ENCODE results near the gene ZNF358.
A peak's percentile ranks its signal among the peaks of the same experiment; 100 is the strongest.

The ZNF358 gene

GRCh38 chr19:7515645-7516151, at the start of gene ZNF358:
Gene ZNF358, plus strand, starts transcription at chr19:7516103. Its CDS starts 3,140 bp downstream, at chr19:7519243.
- H3K9me3 ChIP-seq (ENCODE audit: control insufficient read depth, low read length): no peaks in the 10 kb centered on the region
- H3K4me3 ChIP-seq (ENCODE audit: low read depth, low read length): peak within 1 kb of the TSS; percentile 83
- H3K4me2 ChIP-seq (ENCODE audit: low read length): peak within 1 kb of the TSS; percentile 98
- H3K9ac ChIP-seq: peak within 1 kb of the TSS; percentile 49
- peak within 1 kb of the TSS; percentile 95 for H3K27ac ChIP-seq
- H3K79me2 ChIP-seq: no peaks in the 10 kb centered on the region
- H2AFZ ChIP-seq: peak within 1 kb of the TSS; percentile 92
- H3K27me3 ChIP-seq (ENCODE audit: control insufficient read depth, insufficient read depth, low read length): no peaks in the 10 kb centered on the region
- peaks cover 14% of the 10 kb centered on the region for H3K4me1 ChIP-seq
- no peak for TF ChIP-seq CTCF (IDR thresholded peaks at IDR 0.05)
- H3K36me3 ChIP-seq (ENCODE audit: control insufficient read depth, insufficient read depth, low read length): no peaks in the 10 kb centered on the region

GRCh38 chr19:7467009-7467989, 48.6 kb upstream of the ZNF358 start:
- no peaks in the 10 kb centered on the region for H3K27me3 ChIP-seq (ENCODE audit: control insufficient read depth, insufficient read depth, low read length)
- H3K79me2 ChIP-seq: peaks cover 4% of the 10 kb centered on the region
- H3K4me2 ChIP-seq (ENCODE audit: low read length): no peak overlapping the region
- H3K4me1 ChIP-seq: no peaks in the 10 kb centered on the region
- H3K4me3 ChIP-seq (ENCODE audit: low read depth, low read length): no peak overlapping the region
- H3K36me3 ChIP-seq (ENCODE audit: control insufficient read depth, insufficient read depth, low read length): no peaks in the 10 kb centered on the region
- H3K27ac ChIP-seq: no peak overlapping the region
- H3K9ac ChIP-seq: no peak overlapping the region
- no peaks in the 10 kb centered on the region for H3K9me3 ChIP-seq (ENCODE audit: control insufficient read depth, low read length)
- H2AFZ ChIP-seq: no peak overlapping the region
- no peak for TF ChIP-seq CTCF (IDR thresholded peaks at IDR 0.05)

- Histone ChIP-seq H3K9me3 (ENCODE audit: control insufficient read depth, low read length) (no peaks in the 10 kb centered on the region), H3K27ac (no peak overlapping the region)
- TF ChIP-seq CTCF (IDR thresholded peaks at IDR 0.05): no peak
Observed at GRCh38 chr19:7468840-7469239, 47.1 kb upstream of the ZNF358 start.

GRCh38 chr19:7469669-7470285, 46.1 kb upstream of the ZNF358 start:
- no peak for TF ChIP-seq CTCF (IDR thresholded peaks at IDR 0.05)
- Histone ChIP-seq H3K36me3 (ENCODE audit: control insufficient read depth, insufficient read depth, low read length) (no peaks in the 10 kb centered on the region), H3K27me3 (ENCODE audit: control insufficient read depth, insufficient read depth, low read length) (no peaks in the 10 kb centered on the region), H3K27ac (no peak overlapping the region), H3K4me1 (no peaks in the 10 kb centered on the region), H3K4me2 (ENCODE audit: low read length) (no peak overlapping the region), H3K9ac (no peak overlapping the region), H3K9me3 (ENCODE audit: control insufficient read depth, low read length) (no peaks in the 10 kb centered on the region), H2AFZ (no peak overlapping the region), H3K4me3 (ENCODE audit: low read depth, low read length) (no peak overlapping the region), H3K79me2 (no peaks in the 10 kb centered on the region)

More at GRCh38 chr19:7468840-7469239, 47.1 kb upstream of the ZNF358 start:
- Histone ChIP-seq H3K36me3 (ENCODE audit: control insufficient read depth, insufficient read depth, low read length) (no peaks in the 10 kb centered on the region), H3K4me1 (no peaks in the 10 kb centered on the region), H3K4me3 (ENCODE audit: low read depth, low read length) (no peak overlapping the region), H3K79me2 (peaks cover 4% of the 10 kb centered on the region), H3K27me3 (ENCODE audit: control insufficient read depth, insufficient read depth, low read length) (no peaks in the 10 kb centered on the region), H3K9ac (no peak overlapping the region), H2AFZ (no peak overlapping the region), H3K4me2 (ENCODE audit: low read length) (no peak overlapping the region)

Measured in parathyroid adenoma (tissue), 2 donors.